Measurements from ENCODE around the gene DNAJB14. TPM values are rescaled to one million over a fixed set of nuclear protein-coding genes. Genes with fewer than 3 reads are reported as not detected.

The DNAJB14 gene
- total and polyA plus RNA-seq, 2 experiments from 2014 or later = 15.3 to 18.1 TPM

DNA sequence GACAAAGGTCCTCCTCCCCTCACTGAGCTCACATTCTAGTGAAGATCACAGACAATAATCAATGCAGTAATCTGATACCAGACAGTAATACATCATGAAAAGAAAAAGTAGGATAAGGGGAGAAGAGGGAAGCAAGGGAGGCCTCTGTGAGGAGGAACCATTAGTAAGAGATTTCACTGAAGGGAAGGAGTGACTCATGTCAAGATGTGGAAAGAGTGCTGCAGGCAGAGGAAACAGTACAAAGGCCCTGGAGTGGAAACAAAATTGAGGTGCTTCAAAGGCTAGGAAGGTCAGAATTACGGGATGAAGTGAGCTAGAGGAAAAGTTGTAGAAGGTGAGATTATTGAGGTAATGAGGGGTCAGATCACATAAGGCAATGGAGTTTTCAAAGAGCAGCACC lies 90.3 kb downstream of the DNAJB14 start:
- H3K36me3 ChIP-seq = no peaks in the 10 kb centered on the region
- peak in 1 of 2 donors; percentile 51 for DNase-seq (ENCODE audit: low read depth in 1 of 2, low spot score in 1 of 2)
- no peak overlapping the region for H3K27ac ChIP-seq
- H3K9me3 ChIP-seq (ENCODE audit: low read depth) = no peaks in the 10 kb centered on the region
- H3K4me3 ChIP-seq = no peak overlapping the region
- H3K27me3 ChIP-seq = no peaks in the 10 kb centered on the region
- no peaks in the 10 kb centered on the region for H3K4me1 ChIP-seq (ENCODE audit: low read depth)
- TF ChIP-seq, protein P1, sequence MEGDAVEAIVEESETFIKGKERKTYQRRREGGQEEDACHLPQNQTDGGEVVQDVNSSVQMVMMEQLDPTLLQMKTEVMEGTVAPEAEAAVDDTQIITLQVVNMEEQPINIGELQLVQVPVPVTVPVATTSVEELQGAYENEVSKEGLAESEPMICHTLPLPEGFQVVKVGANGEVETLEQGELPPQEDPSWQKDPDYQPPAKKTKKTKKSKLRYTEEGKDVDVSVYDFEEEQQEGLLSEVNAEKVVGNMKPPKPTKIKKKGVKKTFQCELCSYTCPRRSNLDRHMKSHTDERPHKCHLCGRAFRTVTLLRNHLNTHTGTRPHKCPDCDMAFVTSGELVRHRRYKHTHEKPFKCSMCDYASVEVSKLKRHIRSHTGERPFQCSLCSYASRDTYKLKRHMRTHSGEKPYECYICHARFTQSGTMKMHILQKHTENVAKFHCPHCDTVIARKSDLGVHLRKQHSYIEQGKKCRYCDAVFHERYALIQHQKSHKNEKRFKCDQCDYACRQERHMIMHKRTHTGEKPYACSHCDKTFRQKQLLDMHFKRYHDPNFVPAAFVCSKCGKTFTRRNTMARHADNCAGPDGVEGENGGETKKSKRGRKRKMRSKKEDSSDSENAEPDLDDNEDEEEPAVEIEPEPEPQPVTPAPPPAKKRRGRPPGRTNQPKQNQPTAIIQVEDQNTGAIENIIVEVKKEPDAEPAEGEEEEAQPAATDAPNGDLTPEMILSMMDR (IDR thresholded peaks at IDR 0.05; ENCODE audit: low read depth, low read length) = no peak

- H3K36me3 ChIP-seq = no peaks in the 10 kb centered on the region
- no peaks in the 10 kb centered on the region for H3K4me1 ChIP-seq (ENCODE audit: low read depth)
- H3K27ac ChIP-seq = no peak overlapping the region
- H3K4me3 ChIP-seq = no peak overlapping the region
- DNase-seq (ENCODE audit: low read depth in 1 of 2, low spot score in 1 of 2) = peak in 1 of 2 donors; percentile 2
- no peaks in the 10 kb centered on the region for H3K27me3 ChIP-seq
- TF ChIP-seq, protein P1 (IDR thresholded peaks at IDR 0.05; ENCODE audit: low read depth, low read length) = no peak
- no peaks in the 10 kb centered on the region for H3K9me3 ChIP-seq (ENCODE audit: low read depth)
Observed at GRCh38 chr4:99855678-99856077, 90.7 kb downstream of the DNAJB14 start.

DNA sequence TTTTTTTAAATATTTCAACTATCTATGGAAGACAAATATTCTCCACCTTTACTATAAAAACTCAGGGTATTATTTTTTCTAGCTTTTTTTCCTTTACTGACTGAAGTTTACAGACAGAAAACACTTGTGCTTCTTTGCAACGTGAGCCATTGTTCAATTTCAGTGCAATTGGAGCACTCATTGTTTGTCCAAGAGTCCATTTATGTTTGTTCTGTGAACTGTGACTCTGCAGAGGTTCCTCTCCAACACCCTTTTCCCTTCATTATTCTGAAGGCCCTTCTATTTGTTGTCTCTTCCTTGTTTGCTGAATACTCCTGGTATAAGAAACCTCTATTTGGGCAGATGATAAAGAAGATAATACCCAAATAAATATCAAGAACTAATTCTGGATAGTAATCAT lies 92.4 kb downstream of the DNAJB14 start:
- Histone ChIP-seq H3K27ac (no peak overlapping the region), H3K4me3 (no peak overlapping the region), H3K9me3 (ENCODE audit: low read depth) (no peaks in the 10 kb centered on the region), H3K4me1 (ENCODE audit: low read depth) (no peaks in the 10 kb centered on the region), H3K36me3 (no peaks in the 10 kb centered on the region), H3K27me3 (no peaks in the 10 kb centered on the region)
- DNase-seq (ENCODE audit: low read depth in 1 of 2, low spot score in 1 of 2) = no peak
- TF ChIP-seq, protein P1 (IDR thresholded peaks at IDR 0.05; ENCODE audit: low read depth, low read length) = no peak

- Histone ChIP-seq H3K36me3 (no peaks in the 10 kb centered on the region), H3K27me3 (no peaks in the 10 kb centered on the region), H3K4me3 (no peak overlapping the region), H3K27ac (no peak overlapping the region), H3K9me3 (ENCODE audit: low read depth) (no peaks in the 10 kb centered on the region), H3K4me1 (ENCODE audit: low read depth) (no peaks in the 10 kb centered on the region)
- TF ChIP-seq, protein P1 (IDR thresholded peaks at IDR 0.05; ENCODE audit: low read depth, low read length) = no peak
- DNase-seq (ENCODE audit: low read depth in 1 of 2, low spot score in 1 of 2) = no peak
Observed at GRCh38 chr4:99853190-99853589, 93.2 kb downstream of the DNAJB14 start.

DNA sequence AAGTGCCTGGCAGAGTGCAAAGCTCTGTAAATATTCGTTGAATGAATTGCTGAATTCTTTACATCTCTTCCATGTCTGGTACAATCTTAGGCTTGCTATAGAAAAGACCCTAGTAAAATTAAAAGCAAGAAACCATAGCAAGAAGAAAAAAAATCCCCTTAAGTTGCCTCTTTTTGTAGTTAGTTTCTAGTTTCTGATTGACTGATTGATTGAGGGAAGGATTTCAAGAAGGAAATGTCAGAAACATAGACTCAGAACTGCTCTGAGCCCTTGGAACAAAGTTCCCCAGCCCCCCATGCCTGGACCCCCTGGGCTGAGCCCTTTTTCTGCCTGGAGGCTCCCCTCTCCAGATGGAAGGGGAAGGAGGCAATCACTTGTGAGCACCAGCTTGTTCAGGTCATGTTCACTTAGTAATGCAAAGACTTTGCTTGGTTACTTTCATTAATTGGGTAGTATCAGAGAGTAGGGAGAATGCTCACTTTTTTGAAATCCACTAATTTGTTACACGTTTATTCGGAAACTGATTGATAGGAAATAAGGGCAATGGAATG lies 94.1 kb downstream of the DNAJB14 start:
- H3K4me1 ChIP-seq (ENCODE audit: low read depth) = no peaks in the 10 kb centered on the region
- no peaks in the 10 kb centered on the region for H3K9me3 ChIP-seq (ENCODE audit: low read depth)
- no peak overlapping the region for H3K27ac ChIP-seq
- no peaks in the 10 kb centered on the region for H3K27me3 ChIP-seq
- H3K4me3 ChIP-seq = no peak overlapping the region
- TF ChIP-seq, protein P1 (IDR thresholded peaks at IDR 0.05; ENCODE audit: low read depth, low read length) = no peak
- DNase-seq (ENCODE audit: low read depth in 1 of 2, low spot score in 1 of 2) = no peak
- H3K36me3 ChIP-seq = no peaks in the 10 kb centered on the region

Data from cardiac muscle cell (in vitro differentiated cells and primary cell).